Activated CD8-positive, alpha-beta memory T cell treated with anti-CD3 and anti-CD28 coated beads, Interleukin-2, amount 10 ng/mL, durations not matched to agents 7 days and 5 days (primary cell): ENCODE measurements around the gene SPDYC. TPM values are rescaled to one million over a fixed set of nuclear protein-coding genes. Genes with fewer than 3 reads are reported as not detected.

Source experiments
- ATAC-seq: fragments of 150-1000 bp; cut with Tn5 transposase; one replicate; pipeline ENCODE4 v1.10.0; 2021; ENCODE audit warnings: moderate library complexity
- CTCF ChIA-PET: fragments of 350-600 bp; sonication (Branson Sonifier 250); formaldehyde crosslinking; loops from one replicate; lab custom pipeline; 2021; ENCODE audit warnings: antibody characterized with exemption; lab: Charles Lee
- DNase-seq: peaks from one replicate; pipeline ENCODE4 v3.0.0-alpha.2; 2020
- H3K27ac Mint-ChIP-seq: one replicate; pipeline ENCODE4 v1.8.0; 2021; ENCODE audit warnings: mild to moderate bottlenecking, mixed read lengths
- H3K27me3 Mint-ChIP-seq: one replicate; pipeline ENCODE4 v1.8.0; 2021; ENCODE audit warnings: mixed read lengths
- H3K36me3 Mint-ChIP-seq: one replicate; pipeline ENCODE4 v1.8.0; 2021; ENCODE audit warnings: mild to moderate bottlenecking, mixed read lengths
- H3K4me1 Mint-ChIP-seq: one replicate; pipeline ENCODE4 v1.8.0; 2021; ENCODE audit warnings: mixed read lengths
- H3K4me3 Mint-ChIP-seq: one replicate; pipeline ENCODE4 v1.8.0; 2021; ENCODE audit warnings: mild to moderate bottlenecking, moderate library complexity, mixed read lengths
- H3K9me3 Mint-ChIP-seq: one replicate; pipeline ENCODE4 v1.8.0; 2022; ENCODE audit warnings: low read depth, mixed read lengths
- total RNA-seq, 2 experiments: library from RNA; stranded (reverse); gene quantifications; one replicate each; pipeline ENCODE4 v1.2.3, GENCODE V29; 2021

SPDYC gene
- total RNA-seq = not detected

GRCh38 chr11:65170058-65170534 lies at the start of gene SPDYC:
SPDYC (plus strand) TSS chr11:65170233; CDS start chr11:65171358, 1,125 bp downstream.
- Mint-ChIP-seq H3K4me3 (no peak within 1 kb of the TSS), H3K4me1 (peaks cover 11% of the 10 kb centered on the region), H3K36me3 (no peaks in the 10 kb centered on the region), H3K27me3 (no peaks in the 10 kb centered on the region), H3K27ac (peak within 1 kb of the TSS; percentile 75), H3K9me3 (no peaks in the 10 kb centered on the region)
- CTCF ChIA-PET = no interaction called here
- ATAC-seq (no peak), DNase-seq (no peak)

GRCh38 chr11:65120831-65121230 lies 49.2 kb upstream of the SPDYC start:
- peaks cover 62% of the 10 kb centered on the region for H3K4me1 Mint-ChIP-seq
- H3K9me3 Mint-ChIP-seq = no peaks in the 10 kb centered on the region
- DNase-seq (no peak), ATAC-seq (no peak)
- peak overlapping the region; percentile 100 for H3K27ac Mint-ChIP-seq
- H3K4me3 Mint-ChIP-seq = peak overlapping the region; percentile 96
- no peaks in the 10 kb centered on the region for H3K27me3 Mint-ChIP-seq
- peaks cover 35% of the 10 kb centered on the region for H3K36me3 Mint-ChIP-seq
- CTCF ChIA-PET = interaction anchor here (1.0 to 5.6 kb wide), 9 partner anchors 9 to 277 kb away, joined by 3 to 59 read pairs (median 5); partner anchors contain the start of genes ARL2, CDC42BPG, DPF2 and SAC3D1

GRCh38 chr11:65121447-65121864 lies 48.6 kb upstream of the SPDYC start:
- H3K9me3 Mint-ChIP-seq = no peaks in the 10 kb centered on the region
- peak overlapping the region; percentile 100 for H3K27ac Mint-ChIP-seq
- no peaks in the 10 kb centered on the region for H3K27me3 Mint-ChIP-seq
- CTCF ChIA-PET = interaction anchor here (0.9 to 5.6 kb wide), 19 partner anchors 10 to 303 kb away, joined by 3 to 59 read pairs (median 3); partner anchors contain the start of genes ARL2, CAPN1, CDC42BPG and DPF2
- H3K36me3 Mint-ChIP-seq = peaks cover 39% of the 10 kb centered on the region
- H3K4me1 Mint-ChIP-seq = peaks cover 56% of the 10 kb centered on the region
- peak overlapping the region; percentile 96 for H3K4me3 Mint-ChIP-seq
- no peak for ATAC-seq
- DNase-seq = peak; percentile 67

- peak within 1 kb of the TSS; percentile 100 for H3K27ac Mint-ChIP-seq
- DNase-seq = peak; percentile 100
- peak within 1 kb of the TSS; percentile 96 for H3K4me3 Mint-ChIP-seq
- peaks cover 52% of the 10 kb centered on the region for H3K4me1 Mint-ChIP-seq
- peak; percentile 85 for ATAC-seq
- peaks cover 44% of the 10 kb centered on the region for H3K36me3 Mint-ChIP-seq
- CTCF ChIA-PET = interaction anchor here (0.7 to 5.6 kb wide), 21 partner anchors 10 to 312 kb away, joined by 3 to 59 read pairs (median 3); partner anchors contain the start of genes ARL2, CAPN1, CDC42BPG and DPF2
- H3K27me3 Mint-ChIP-seq = no peaks in the 10 kb centered on the region
- H3K9me3 Mint-ChIP-seq = no peaks in the 10 kb centered on the region
These were observed 48.0 kb upstream of the SPDYC start, which contains the start of the genes FAU and MRPL49 for GRCh38 chr11:65121865-65122696. FAU (minus strand) TSS chr11:65122134; CDS start chr11:65121813, 321 bp downstream. MRPL49 (plus strand) TSS chr11:65122321; CDS start chr11:65122347, 26 bp downstream.

- H3K27me3 Mint-ChIP-seq = no peaks in the 10 kb centered on the region
- CTCF ChIA-PET = interaction anchor here (0.6 to 1.4 kb wide), 5 partner anchors 9 to 437 kb away, joined by 3 to 7 read pairs (median 3); partner anchors contain the start of gene CDC42EP2
- H3K27ac Mint-ChIP-seq = peak overlapping the region; percentile 7
- DNase-seq = no peak
- H3K4me1 Mint-ChIP-seq = peaks cover 40% of the 10 kb centered on the region
- peaks cover 33% of the 10 kb centered on the region for H3K36me3 Mint-ChIP-seq
- H3K4me3 Mint-ChIP-seq = peak overlapping the region; percentile 33
- no peak for ATAC-seq
- no peaks in the 10 kb centered on the region for H3K9me3 Mint-ChIP-seq
These were observed 45.4 kb upstream of the SPDYC start for GRCh38 chr11:65124480-65125196.

GRCh38 chr11:65125197-65126056 lies 44.6 kb upstream of the SPDYC start:
- no peaks in the 10 kb centered on the region for H3K9me3 Mint-ChIP-seq
- ATAC-seq (no peak), DNase-seq (no peak)
- H3K27me3 Mint-ChIP-seq = no peaks in the 10 kb centered on the region
- H3K36me3 Mint-ChIP-seq = peaks cover 27% of the 10 kb centered on the region
- no peak overlapping the region for H3K27ac Mint-ChIP-seq
- H3K4me1 Mint-ChIP-seq = peaks cover 33% of the 10 kb centered on the region
- no peak overlapping the region for H3K4me3 Mint-ChIP-seq
- CTCF ChIA-PET = interaction anchor here (0.9 to 1.4 kb wide), 4 partner anchors 8 to 189 kb away, joined by 3 to 7 read pairs (median 4); partner anchors contain the start of gene CDC42EP2

GRCh38 chr11:65126624-65127274 lies 43.3 kb upstream of the SPDYC start:
- DNase-seq (no peak), ATAC-seq (no peak)
- Mint-ChIP-seq H3K9me3 (no peaks in the 10 kb centered on the region), H3K27ac (peak overlapping the region; percentile 12), H3K4me1 (peaks cover 22% of the 10 kb centered on the region), H3K4me3 (no peak overlapping the region), H3K36me3 (peaks cover 21% of the 10 kb centered on the region), H3K27me3 (no peaks in the 10 kb centered on the region)
- CTCF ChIA-PET = no interaction called here

GRCh38 chr11:65127473-65128181 lies 42.4 kb upstream of the SPDYC start:
- no peak overlapping the region for H3K27ac Mint-ChIP-seq
- no peaks in the 10 kb centered on the region for H3K27me3 Mint-ChIP-seq
- DNase-seq = no peak
- peaks cover 16% of the 10 kb centered on the region for H3K36me3 Mint-ChIP-seq
- no peak overlapping the region for H3K4me3 Mint-ChIP-seq
- CTCF ChIA-PET = no interaction called here
- no peak for ATAC-seq
- peaks cover 21% of the 10 kb centered on the region for H3K4me1 Mint-ChIP-seq
- H3K9me3 Mint-ChIP-seq = no peaks in the 10 kb centered on the region

GRCh38 chr11:65128182-65129145 lies 41.6 kb upstream of the SPDYC start:
- DNase-seq (no peak), ATAC-seq (no peak)
- CTCF ChIA-PET = interaction anchor here (1.2 to 1.7 kb wide), 3 partner anchors 11 to 114 kb away, joined by 3 to 5 read pairs (median 4); partner anchors contain the start of genes ARL2 and ZNHIT2
- Mint-ChIP-seq H3K9me3 (no peaks in the 10 kb centered on the region), H3K27ac (no peak overlapping the region), H3K4me3 (no peak overlapping the region), H3K36me3 (peaks cover 16% of the 10 kb centered on the region), H3K27me3 (no peaks in the 10 kb centered on the region), H3K4me1 (peaks cover 23% of the 10 kb centered on the region)

- no peaks in the 10 kb centered on the region for H3K27me3 Mint-ChIP-seq
- no peak overlapping the region for H3K4me3 Mint-ChIP-seq
- H3K27ac Mint-ChIP-seq = no peak overlapping the region
- H3K36me3 Mint-ChIP-seq = peaks cover 16% of the 10 kb centered on the region
- DNase-seq (no peak), ATAC-seq (no peak)
- peaks cover 17% of the 10 kb centered on the region for H3K4me1 Mint-ChIP-seq
- H3K9me3 Mint-ChIP-seq = no peaks in the 10 kb centered on the region
- CTCF ChIA-PET = interaction anchor here (1.1 to 1.7 kb wide), 4 partner anchors 17 to 185 kb away, joined by 3 to 5 read pairs (median 4); partner anchors contain the start of genes ARL2 and CDC42EP2
These were observed 40.2 kb upstream of the SPDYC start for GRCh38 chr11:65129649-65130441.
